Measurements from ENCODE around the gene FGF1.

The FGF1 gene

GRCh38 chr5:142613271-142613671 is 72.6 kb downstream of the FGF1 start:
- TF ChIP-seq CTCF (IDR thresholded peaks at IDR 0.05; ENCODE audit: extremely low read depth, insufficient read depth, missing control alignments): no peak
- no peak for DNase-seq (ENCODE audit: low spot score)
- in situ Hi-C loops (cut with MboI; ENCODE audit: low pct_unique_long_range_greater_than_20kb, low sequenced_read_pairs, unreplicated experiment): no loop called here

- in situ Hi-C loops (cut with MboI; ENCODE audit: low pct_unique_long_range_greater_than_20kb, low sequenced_read_pairs, unreplicated experiment): no loop called here
- TF ChIP-seq CTCF (IDR thresholded peaks at IDR 0.05; ENCODE audit: extremely low read depth, insufficient read depth, missing control alignments): no peak
- no peak for DNase-seq (ENCODE audit: low spot score)
Observed at GRCh38 chr5:142612494-142613270, 73.2 kb downstream of the FGF1 start.

- in situ Hi-C loops (cut with MboI; ENCODE audit: low pct_unique_long_range_greater_than_20kb, low sequenced_read_pairs, unreplicated experiment): no loop called here
- peak; percentile 71 for TF ChIP-seq CTCF (IDR thresholded peaks at IDR 0.05; ENCODE audit: extremely low read depth, insufficient read depth, missing control alignments)
- DNase-seq (ENCODE audit: low spot score): peak; percentile 61
Observed at GRCh38 chr5:142611154-142611553, 74.7 kb downstream of the FGF1 start.

GRCh38 chr5:142610176-142611001 is 75.5 kb downstream of the FGF1 start:
- TF ChIP-seq CTCF (IDR thresholded peaks at IDR 0.05; ENCODE audit: extremely low read depth, insufficient read depth, missing control alignments): no peak
- in situ Hi-C loops (cut with MboI; ENCODE audit: low pct_unique_long_range_greater_than_20kb, low sequenced_read_pairs, unreplicated experiment): no loop called here
- DNase-seq (ENCODE audit: low spot score): no peak

GRCh38 chr5:142609142-142609541 is 76.7 kb downstream of the FGF1 start:
- in situ Hi-C loops (cut with MboI; ENCODE audit: low pct_unique_long_range_greater_than_20kb, low sequenced_read_pairs, unreplicated experiment): no loop called here
- no peak for DNase-seq (ENCODE audit: low spot score)
- no peak for TF ChIP-seq CTCF (IDR thresholded peaks at IDR 0.05; ENCODE audit: extremely low read depth, insufficient read depth, missing control alignments)

- in situ Hi-C loops (cut with MboI; ENCODE audit: low pct_unique_long_range_greater_than_20kb, low sequenced_read_pairs, unreplicated experiment): no loop called here
- no peak for DNase-seq (ENCODE audit: low spot score)
- TF ChIP-seq CTCF (IDR thresholded peaks at IDR 0.05; ENCODE audit: extremely low read depth, insufficient read depth, missing control alignments): no peak
Observed at GRCh38 chr5:142608081-142608480, 77.8 kb downstream of the FGF1 start.
